Measurements from ENCODE around the gene CARD9. TPM values are rescaled to one million over a fixed set of nuclear protein-coding genes. Genes with fewer than 3 reads are reported as not detected.

CARD9 gene
- total RNA-seq, 1 experiment from 2014 or later = 1.7 TPM

DNA sequence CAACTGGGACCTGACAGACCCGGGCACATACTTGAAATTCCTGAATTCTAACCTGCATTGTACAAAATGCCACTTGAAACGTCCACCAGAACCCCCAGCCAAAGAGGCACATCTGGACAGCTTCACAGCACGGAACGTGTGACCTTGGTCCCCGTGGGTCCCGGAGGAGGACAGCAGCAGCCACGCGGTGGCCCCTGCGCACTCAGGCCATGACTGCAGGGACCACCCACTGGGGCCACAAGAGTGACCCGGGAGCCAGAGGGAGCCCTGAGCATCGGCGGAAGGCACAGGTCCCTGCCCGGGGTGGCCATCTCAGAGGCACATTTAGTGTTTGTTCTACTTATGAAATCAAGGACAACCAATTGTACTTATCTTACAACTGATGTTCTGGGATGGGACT is 28.6 kb upstream of the CARD9 start:
- intact Hi-C loops (cut with micrococcal nuclease; ENCODE audit: unreplicated experiment) (no loop called here), in situ Hi-C loops (cut with HindIII; ENCODE audit: low pct_unique_long_range_greater_than_20kb, low sequenced_read_pairs) (no loop called here)
- CTCF ChIA-PET = no interaction called here
- Histone ChIP-seq H3K9me3 (ENCODE audit: control insufficient read depth, insufficient read depth, low read depth, low read length) (no peaks in the 10 kb centered on the region), H3K27me3 (ENCODE audit: control insufficient read depth, insufficient read depth, low read length) (no peaks in the 10 kb centered on the region), H3K4me3 (ENCODE audit: low read depth in 2 of 2, low read length in 2 of 2) (no peak overlapping the region), H3K4me1 (ENCODE audit: control insufficient read depth, insufficient read depth, low read length) (peaks cover 9% of the 10 kb centered on the region; the same call in 1 of the 2 replicates), H3K27ac (ENCODE audit: low read length) (no peak overlapping the region), H3K36me3 (ENCODE audit: control insufficient read depth, insufficient read depth, low read length) (peaks cover 2% of the 10 kb centered on the region)
- DNase-seq (ENCODE audit: low read depth, low spot score) = no peak
- BruUV-seq (replicated peaks) = TSS peak; percentile 53
- ATAC-seq = no peak
- POLR2A ChIA-PET = no interaction called here
- TF ChIP-seq, protein P1, sequence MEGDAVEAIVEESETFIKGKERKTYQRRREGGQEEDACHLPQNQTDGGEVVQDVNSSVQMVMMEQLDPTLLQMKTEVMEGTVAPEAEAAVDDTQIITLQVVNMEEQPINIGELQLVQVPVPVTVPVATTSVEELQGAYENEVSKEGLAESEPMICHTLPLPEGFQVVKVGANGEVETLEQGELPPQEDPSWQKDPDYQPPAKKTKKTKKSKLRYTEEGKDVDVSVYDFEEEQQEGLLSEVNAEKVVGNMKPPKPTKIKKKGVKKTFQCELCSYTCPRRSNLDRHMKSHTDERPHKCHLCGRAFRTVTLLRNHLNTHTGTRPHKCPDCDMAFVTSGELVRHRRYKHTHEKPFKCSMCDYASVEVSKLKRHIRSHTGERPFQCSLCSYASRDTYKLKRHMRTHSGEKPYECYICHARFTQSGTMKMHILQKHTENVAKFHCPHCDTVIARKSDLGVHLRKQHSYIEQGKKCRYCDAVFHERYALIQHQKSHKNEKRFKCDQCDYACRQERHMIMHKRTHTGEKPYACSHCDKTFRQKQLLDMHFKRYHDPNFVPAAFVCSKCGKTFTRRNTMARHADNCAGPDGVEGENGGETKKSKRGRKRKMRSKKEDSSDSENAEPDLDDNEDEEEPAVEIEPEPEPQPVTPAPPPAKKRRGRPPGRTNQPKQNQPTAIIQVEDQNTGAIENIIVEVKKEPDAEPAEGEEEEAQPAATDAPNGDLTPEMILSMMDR (IDR thresholded peaks at IDR 0.05) = no peak
- no peak for TF ChIP-seq POLR2AphosphoS5 (IDR thresholded peaks at IDR 0.05; ENCODE audit: low read depth, low read length)
- TF ChIP-seq SIN3A (IDR thresholded peaks at IDR 0.05; ENCODE audit: borderline replicate concordance, insufficient read depth, low read depth, low read length) = no peak
- TF ChIP-seq TCF7L2 (IDR thresholded peaks at IDR 0.05; ENCODE audit: low read depth, low read length) = no peak
- TF ChIP-seq, protein P2, sequence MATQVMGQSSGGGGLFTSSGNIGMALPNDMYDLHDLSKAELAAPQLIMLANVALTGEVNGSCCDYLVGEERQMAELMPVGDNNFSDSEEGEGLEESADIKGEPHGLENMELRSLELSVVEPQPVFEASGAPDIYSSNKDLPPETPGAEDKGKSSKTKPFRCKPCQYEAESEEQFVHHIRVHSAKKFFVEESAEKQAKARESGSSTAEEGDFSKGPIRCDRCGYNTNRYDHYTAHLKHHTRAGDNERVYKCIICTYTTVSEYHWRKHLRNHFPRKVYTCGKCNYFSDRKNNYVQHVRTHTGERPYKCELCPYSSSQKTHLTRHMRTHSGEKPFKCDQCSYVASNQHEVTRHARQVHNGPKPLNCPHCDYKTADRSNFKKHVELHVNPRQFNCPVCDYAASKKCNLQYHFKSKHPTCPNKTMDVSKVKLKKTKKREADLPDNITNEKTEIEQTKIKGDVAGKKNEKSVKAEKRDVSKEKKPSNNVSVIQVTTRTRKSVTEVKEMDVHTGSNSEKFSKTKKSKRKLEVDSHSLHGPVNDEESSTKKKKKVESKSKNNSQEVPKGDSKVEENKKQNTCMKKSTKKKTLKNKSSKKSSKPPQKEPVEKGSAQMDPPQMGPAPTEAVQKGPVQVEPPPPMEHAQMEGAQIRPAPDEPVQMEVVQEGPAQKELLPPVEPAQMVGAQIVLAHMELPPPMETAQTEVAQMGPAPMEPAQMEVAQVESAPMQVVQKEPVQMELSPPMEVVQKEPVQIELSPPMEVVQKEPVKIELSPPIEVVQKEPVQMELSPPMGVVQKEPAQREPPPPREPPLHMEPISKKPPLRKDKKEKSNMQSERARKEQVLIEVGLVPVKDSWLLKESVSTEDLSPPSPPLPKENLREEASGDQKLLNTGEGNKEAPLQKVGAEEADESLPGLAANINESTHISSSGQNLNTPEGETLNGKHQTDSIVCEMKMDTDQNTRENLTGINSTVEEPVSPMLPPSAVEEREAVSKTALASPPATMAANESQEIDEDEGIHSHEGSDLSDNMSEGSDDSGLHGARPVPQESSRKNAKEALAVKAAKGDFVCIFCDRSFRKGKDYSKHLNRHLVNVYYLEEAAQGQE (IDR thresholded peaks at IDR 0.05; ENCODE audit: insufficient read depth in 1 of 2, low read depth in 2 of 2, low read length in 1 of 2) = no peak

DNA sequence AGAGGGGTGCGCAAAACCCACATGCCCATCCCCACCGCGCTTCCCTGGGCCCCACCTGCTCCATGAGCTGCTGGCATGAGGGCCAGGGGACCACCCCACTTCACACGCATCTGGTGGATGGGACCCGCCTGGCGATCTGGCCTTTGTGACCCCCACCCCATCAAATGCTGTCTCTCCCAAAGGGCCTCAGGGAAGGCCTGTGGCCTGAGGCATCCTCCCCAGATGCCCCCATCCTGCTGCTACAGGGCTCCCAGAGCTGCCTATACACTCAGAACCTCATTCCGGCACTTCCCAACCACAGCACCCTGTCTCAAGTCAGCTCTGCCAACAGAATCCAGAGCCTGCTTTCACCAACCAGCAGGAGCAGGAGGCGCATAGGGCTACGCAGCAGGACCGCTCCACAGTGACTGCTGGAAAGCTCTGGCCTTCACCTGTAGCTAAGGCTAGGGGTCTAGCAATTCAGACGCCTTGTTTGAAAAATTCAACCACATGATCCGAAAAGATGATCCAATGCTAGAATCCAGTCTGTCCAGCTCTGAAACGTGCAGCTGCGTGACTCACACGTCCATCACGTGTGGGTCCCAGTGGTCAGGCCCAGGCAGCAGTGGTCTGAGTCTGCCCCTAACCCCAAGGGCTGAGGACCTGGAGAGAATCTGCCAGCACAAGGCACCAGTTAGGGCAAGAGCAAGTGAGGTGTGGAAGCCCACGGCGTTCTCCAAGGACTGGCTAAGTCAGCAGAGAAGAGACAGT is 27.9 kb upstream of the CARD9 start:
- DNase-seq (ENCODE audit: low read depth, low spot score) = no peak
- Histone ChIP-seq H3K4me3 (ENCODE audit: low read depth in 2 of 2, low read length in 2 of 2) (no peak overlapping the region), H3K4me1 (ENCODE audit: control insufficient read depth, insufficient read depth, low read length) (peaks cover 9% of the 10 kb centered on the region; the same call in 1 of the 2 replicates), H3K27ac (ENCODE audit: low read length) (no peak overlapping the region), H3K27me3 (ENCODE audit: control insufficient read depth, insufficient read depth, low read length) (no peaks in the 10 kb centered on the region), H3K36me3 (ENCODE audit: control insufficient read depth, insufficient read depth, low read length) (peaks cover 2% of the 10 kb centered on the region), H3K9me3 (ENCODE audit: control insufficient read depth, insufficient read depth, low read depth, low read length) (no peaks in the 10 kb centered on the region)
- ChIA-PET POLR2A (no interaction called here), CTCF (interaction anchor here (0.6 to 0.7 kb wide), 2 partner anchors 56 to 62 kb away, joined by 3 read pairs; no protein-coding TSS in a partner anchor)
- TF ChIP-seq POLR2AphosphoS5 (IDR thresholded peaks at IDR 0.05; ENCODE audit: low read depth, low read length) (peak; percentile 38; the same call in 1 of the 2 replicates), TCF7L2 (IDR thresholded peaks at IDR 0.05; ENCODE audit: low read depth, low read length) (no peak)
- TF ChIP-seq, protein P2 (IDR thresholded peaks at IDR 0.05; ENCODE audit: insufficient read depth in 1 of 2, low read depth in 2 of 2, low read length in 1 of 2) = no peak
- TF ChIP-seq, protein P1 (IDR thresholded peaks at IDR 0.05) = no peak
- BruUV-seq (replicated peaks) = no TSS peak
- ATAC-seq = no peak
- in situ Hi-C loops (cut with HindIII; ENCODE audit: low pct_unique_long_range_greater_than_20kb, low sequenced_read_pairs) (no loop called here), intact Hi-C loops (cut with micrococcal nuclease; ENCODE audit: unreplicated experiment) (no loop called here)
